NK-92 treated with Interleukin-12 subunit alpha and Interleukin-12 subunit beta, amount 100 ng/mL, for 24 hours (cell line): ENCODE measurements around the gene USP35.

Experiments
- DNase-seq: peaks from one replicate; lab custom pipeline; 2025; lab: John Stamatoyannopoulos, UW

The USP35 gene, protein sequence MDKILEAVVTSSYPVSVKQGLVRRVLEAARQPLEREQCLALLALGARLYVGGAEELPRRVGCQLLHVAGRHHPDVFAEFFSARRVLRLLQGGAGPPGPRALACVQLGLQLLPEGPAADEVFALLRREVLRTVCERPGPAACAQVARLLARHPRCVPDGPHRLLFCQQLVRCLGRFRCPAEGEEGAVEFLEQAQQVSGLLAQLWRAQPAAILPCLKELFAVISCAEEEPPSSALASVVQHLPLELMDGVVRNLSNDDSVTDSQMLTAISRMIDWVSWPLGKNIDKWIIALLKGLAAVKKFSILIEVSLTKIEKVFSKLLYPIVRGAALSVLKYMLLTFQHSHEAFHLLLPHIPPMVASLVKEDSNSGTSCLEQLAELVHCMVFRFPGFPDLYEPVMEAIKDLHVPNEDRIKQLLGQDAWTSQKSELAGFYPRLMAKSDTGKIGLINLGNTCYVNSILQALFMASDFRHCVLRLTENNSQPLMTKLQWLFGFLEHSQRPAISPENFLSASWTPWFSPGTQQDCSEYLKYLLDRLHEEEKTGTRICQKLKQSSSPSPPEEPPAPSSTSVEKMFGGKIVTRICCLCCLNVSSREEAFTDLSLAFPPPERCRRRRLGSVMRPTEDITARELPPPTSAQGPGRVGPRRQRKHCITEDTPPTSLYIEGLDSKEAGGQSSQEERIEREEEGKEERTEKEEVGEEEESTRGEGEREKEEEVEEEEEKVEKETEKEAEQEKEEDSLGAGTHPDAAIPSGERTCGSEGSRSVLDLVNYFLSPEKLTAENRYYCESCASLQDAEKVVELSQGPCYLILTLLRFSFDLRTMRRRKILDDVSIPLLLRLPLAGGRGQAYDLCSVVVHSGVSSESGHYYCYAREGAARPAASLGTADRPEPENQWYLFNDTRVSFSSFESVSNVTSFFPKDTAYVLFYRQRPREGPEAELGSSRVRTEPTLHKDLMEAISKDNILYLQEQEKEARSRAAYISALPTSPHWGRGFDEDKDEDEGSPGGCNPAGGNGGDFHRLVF

GRCh38 chr11:78188286-78189173 lies at the start of gene USP35, which contains the start of gene KCTD21:
USP35 (plus strand) TSS chr11:78188919; CDS start chr11:78196246, 7,327 bp downstream.
KCTD21 (minus strand) TSS chr11:78188626; CDS start chr11:78174554, 14,072 bp downstream.
- peak; percentile 91 for DNase-seq

GRCh38 chr11:78139422-78140391 lies 49.0 kb upstream of the USP35 start, which contains the start of gene ALG8:
ALG8 (minus strand) TSS chr11:78139626; CDS start chr11:78139588, 38 bp downstream.
- peak; percentile 93 for DNase-seq

DNA sequence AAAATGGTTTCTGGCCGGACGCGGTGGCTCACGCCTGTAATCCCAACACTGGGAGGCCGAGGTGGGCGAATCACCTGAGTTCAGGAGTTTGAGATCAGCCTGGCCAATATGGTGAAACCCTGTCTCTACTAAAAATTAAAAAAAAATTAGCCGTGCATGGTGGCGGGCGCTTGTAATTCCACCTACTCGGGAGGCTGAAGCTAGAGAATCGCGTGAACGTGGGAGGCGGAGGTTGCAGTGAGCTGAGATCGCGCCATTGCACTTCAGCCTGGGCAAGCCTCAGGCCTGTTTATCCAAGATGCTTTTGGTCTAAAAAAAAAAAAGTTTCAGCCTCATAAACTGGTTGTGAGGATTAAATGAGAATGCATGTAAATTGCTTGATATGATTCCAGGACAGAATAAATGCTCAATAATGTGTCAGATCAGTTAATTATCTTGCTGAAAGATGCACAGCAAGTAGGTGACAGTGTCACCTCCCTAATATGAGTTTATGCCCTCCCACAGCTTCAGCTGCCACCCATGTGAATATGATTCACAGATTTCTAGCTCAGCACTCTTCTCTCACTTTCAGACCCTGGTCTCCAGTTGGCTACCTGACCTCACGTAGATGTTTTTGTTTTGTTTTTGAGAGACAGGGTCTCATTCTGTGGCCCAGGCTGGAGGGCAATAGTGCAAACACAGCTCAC lies 48.2 kb upstream of the USP35 start:
- peak; percentile 5 for DNase-seq

DNA sequence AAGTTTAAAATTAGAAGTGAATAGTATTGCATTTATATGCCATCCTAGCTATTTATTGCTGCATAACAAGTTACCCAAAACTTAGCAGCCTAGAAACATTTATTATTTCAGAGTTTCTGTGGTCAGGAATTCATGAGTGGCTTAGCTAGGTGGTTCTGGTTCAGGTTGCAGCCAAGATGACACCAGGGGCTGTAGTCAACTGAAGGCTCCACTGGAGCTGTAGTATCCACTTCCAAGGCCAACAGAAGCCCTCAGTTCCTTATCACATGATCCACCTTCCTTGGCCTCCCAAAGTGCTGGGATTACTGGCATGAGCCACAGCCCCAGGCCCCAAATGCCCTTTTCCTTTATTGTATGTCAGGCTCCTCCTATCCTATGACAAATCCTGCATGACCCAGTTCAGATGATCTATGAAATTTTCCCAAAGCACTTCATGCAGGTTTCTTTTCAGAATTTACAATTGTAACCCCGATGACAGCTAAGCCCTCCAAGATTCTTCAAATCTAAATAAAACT lies 43.2 kb upstream of the USP35 start:
- no peak for DNase-seq

GRCh38 chr11:78147807-78148206 lies 40.9 kb upstream of the USP35 start:
- DNase-seq = no peak

DNA sequence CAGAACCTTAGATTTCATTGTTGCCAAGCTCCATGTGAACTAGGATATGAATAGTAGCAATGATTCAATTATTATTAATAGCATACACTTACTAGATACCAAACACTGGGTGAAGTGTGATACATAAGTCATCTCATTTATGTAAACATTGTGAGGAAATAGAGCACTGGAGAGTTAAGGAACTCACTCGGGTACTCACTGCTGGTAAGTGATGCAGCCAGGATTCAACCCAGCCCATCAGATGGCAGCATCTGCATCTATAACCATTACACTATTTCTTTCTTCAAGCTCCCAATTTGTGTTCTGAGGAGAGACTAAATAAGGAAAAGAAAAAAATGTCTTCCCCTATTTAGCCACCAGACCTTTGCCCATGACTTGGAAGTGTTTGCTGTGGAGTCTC lies 39.1 kb upstream of the USP35 start:
- DNase-seq = no peak

DNA sequence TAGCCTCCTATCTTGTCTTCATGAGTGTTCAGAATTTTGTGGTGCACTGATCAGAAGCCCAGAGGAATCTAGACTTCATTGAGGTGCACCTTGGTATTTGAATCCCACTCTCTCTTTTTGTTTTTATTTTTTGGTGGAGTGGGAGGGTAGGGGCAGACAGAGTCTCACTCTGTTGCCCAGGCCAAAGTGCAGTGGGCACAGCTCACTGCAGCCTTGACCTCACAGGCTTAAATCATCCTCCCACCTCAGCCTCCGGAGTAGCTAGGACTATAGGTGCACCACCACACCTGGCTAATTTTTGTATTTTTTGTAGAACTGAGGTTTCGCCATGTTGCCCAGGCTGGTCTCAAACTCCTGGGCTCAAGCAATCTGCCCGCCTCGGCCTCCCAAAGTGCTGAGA lies 38.4 kb upstream of the USP35 start:
- no peak for DNase-seq

- DNase-seq = no peak
These were observed 38.0 kb upstream of the USP35 start for GRCh38 chr11:78150754-78151153.

DNA sequence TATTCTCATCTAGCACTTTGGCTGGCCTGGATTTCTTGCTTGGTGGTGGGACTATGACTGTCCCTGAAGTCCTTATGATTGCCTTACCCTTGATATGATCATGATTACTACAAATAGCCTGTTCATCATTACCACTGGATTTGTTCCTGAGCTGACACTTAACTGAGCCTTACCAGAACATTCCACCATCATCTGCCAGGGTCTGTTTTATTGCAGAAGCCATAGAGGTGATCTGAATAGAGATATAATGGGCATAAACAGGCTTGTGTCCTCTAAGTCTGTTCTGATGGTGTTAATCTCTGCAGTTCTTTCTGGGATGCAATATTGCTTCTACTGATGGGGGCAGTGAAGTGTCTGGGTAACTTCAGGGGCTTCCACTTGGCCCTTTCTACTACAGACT lies 36.9 kb upstream of the USP35 start:
- no peak for DNase-seq

DNA sequence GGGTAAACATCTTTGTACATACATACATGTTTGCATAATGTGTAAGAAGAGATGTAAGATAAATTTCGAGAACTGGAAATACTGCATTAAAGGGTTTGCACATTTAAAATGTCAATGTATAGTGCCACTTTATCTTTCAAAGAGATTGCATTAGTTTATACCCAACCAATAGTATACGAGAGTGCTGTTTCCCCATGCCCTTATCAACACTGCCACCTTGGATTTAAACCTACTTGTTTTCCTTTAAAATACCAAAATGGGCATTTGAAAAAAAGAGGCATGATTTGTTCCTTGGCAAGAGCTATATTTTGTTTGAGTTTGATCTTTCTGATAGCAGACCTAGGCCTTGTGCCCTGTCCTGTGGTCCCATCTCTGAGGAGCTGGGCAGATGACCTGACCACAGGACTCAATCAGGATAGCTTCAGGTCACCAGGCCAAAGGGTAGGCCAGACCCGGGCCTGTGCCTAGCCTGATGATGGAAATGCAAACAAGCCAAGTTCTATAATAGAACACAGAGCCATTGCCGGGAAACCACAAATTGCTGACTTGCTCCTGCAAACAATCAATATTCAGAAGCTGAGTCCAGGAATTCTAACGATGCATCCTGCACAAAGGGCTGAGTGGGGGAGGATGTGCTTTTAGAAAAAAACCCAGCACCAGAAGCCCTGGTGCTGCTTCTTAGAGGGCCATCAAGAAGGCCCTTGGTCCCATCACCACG lies 32.4 kb upstream of the USP35 start:
- no peak for DNase-seq

GRCh38 chr11:78158987-78159652 lies 29.6 kb upstream of the USP35 start:
- no peak for DNase-seq

DNA sequence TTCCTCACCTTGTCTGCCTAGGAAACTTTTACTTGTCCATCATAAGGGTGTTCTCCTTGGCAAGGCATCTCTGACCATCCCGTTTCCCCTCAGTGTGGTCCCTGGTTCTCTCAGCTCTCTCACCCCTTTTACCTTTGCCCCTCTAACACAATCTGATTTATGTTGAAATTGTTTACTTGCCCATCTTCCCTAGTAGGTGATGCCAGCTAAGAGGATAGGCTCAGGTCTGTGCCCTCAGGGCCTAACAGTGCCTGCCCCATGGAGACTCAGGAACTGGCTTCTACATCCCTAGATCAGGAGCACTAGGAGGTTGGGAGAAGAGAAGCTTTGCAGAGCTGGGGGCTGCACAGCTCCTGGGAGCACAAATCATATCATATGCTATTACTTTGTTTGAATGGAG lies 28.2 kb upstream of the USP35 start:
- no peak for DNase-seq

- DNase-seq = no peak
These were observed 27.4 kb upstream of the USP35 start for GRCh38 chr11:78161346-78161745.

- no peak for DNase-seq
These were observed 26.8 kb upstream of the USP35 start for GRCh38 chr11:78161962-78162371.

DNA sequence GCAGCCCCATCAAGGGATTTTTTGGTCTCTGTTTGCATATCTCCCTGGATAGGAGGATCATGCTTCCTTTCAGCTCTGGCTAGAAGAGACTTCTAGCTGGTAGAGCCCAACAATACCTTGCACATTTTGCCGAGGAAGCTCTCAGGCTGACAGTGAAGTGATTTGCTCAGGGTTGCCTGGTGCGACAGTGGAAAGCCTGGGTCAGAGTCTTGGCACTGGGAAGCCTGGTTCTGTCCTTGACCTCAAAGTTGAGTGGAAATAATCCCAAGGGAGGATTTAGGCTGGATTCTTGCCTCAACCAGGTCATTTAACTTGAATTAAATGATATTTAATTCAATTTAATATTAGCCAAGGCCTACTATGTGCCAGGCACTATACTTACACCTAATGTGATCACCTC lies 24.9 kb upstream of the USP35 start:
- no peak for DNase-seq

DNA sequence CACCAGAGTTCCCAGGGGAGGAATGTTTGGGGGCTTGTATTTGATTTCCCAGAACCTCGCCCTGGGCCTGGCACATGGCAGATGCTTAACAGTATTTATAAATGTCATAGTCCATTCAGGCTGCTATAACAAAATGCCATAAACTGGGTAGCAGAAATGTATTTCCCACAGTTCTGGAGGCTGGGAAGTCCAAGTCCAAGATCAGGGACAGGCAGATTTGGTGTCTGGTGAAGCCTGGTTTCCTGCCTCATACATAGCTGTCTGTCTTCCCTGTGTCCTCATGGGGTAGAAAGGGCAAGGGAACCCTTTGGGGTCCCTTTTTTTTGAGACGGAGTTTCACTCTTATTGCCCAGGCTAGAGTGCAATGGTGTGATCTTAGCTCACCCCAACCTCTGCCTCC lies 24.2 kb upstream of the USP35 start:
- no peak for DNase-seq

- DNase-seq = no peak
These were observed 21.8 kb upstream of the USP35 start for GRCh38 chr11:78166855-78167469.
